ENCODE measurements around the gene MAGI1.

MAGI1 gene

DNA sequence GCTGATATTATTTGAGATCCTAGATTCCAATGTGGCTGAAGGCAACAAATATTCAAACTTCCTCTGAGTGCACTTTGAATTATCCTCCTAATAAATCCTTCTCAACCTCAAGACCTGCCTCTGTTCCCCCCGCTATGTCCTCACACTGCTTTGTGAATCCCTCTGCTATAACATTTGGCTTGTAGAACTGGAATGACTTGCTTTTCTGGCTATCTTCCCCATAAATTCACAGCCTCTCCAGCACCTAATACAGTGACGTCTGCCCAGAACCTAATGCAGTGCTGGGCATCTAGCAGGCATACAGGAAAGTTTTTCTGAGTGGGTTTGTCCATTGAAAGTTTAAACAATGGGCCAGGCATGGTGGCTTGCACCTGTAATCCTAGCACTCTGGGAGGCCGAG lies 707.0 kb downstream of the MAGI1 start:
- no peak for DNase-seq

GRCh38 chr3:65330072-65330471 lies 708.6 kb downstream of the MAGI1 start:
- no peak for DNase-seq

- no peak for DNase-seq
Measured at GRCh38 chr3:65328148-65328547, 710.6 kb downstream of the MAGI1 start.

GRCh38 chr3:65326574-65326973 lies 712.1 kb downstream of the MAGI1 start:
- DNase-seq, result no peak

DNA sequence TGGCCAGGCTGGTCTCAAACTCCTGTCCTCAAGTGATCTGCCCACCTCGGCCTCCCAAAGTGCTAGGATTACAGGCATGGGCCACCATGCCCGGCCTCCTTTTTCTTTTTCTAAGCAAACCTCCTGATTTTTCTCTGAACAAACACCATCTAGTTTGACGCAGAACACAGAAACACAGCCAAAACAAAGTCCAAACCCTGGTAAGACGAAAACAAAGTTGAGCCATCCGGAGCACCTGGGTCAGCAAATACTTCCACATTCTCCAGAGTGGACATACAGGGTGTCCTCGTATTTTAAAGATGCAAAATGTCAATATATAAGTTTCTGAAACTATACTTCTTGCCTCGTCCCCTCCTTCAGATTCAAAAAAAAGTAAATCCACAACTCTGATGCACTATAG lies 715.8 kb downstream of the MAGI1 start:
- DNase-seq, result no peak

- no peak for DNase-seq
Measured at GRCh38 chr3:65318231-65318630, 720.5 kb downstream of the MAGI1 start.

GRCh38 chr3:65314916-65315315 lies 723.8 kb downstream of the MAGI1 start:
- DNase-seq, result no peak

- DNase-seq, result no peak
Measured at GRCh38 chr3:65314269-65314668, 724.4 kb downstream of the MAGI1 start.

DNA sequence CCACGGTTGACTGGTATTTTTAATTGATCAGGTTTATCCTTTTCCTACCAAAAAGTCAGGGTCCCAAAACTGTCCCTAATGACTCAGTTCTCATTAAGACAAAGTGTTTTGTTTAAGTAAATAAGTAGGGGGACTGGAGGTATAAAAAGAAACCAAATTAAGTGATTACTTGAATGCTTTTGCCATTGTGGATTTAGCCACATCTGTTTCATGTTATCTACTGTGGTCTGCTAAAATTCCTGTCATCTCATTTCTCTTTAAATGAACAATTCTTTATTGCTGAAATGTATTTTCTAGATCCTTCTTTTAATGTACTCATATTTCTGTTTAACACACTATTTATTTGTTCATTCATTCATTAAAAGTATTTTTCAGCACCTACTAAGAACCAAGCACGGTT lies 725.1 kb downstream of the MAGI1 start:
- no peak for DNase-seq

DNA sequence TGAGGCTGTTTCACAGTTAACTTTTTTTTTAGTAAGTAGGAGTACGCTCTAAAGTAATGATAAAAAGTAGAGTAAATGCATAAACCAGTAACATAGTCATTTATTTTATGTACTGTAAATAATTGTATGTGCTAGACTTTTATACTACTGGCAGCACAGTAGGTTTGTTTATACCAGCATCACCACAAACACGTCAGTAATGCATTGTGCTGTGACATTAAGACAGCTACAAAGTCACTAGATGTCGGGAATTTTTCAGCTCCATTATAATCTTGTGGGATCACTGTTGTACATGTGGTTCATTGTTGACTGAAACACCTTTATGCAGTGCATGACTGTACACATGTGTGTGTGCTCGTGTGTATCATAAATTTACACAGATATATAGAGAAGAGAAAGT lies 732.9 kb downstream of the MAGI1 start:
- DNase-seq, result no peak
